T-helper 2 cell treated with Interferon-gamma antibody and Interleukin-4, amounts not matched to agents 5 μg/mL and 100 μg/mL, for 36 hours (primary cell): ENCODE results near the gene NEU4.
A peak's percentile ranks its signal among the peaks of the same experiment; 100 is the strongest.
"Not testable (repeated sequence)": the region's sequence is repeated elsewhere in the genome, so short reads cannot be mapped to it uniquely, and the experiment has no call there.

ENCODE experiments used
- DNase-seq: peaks from one replicate; pipeline ENCODE4 v3.0.0; 2021; ENCODE audit warnings: low spot score
- H3K27ac Mint-ChIP-seq: one replicate; pipeline ENCODE4 v1.8.0; 2021; ENCODE audit warnings: mild to moderate bottlenecking, mixed read lengths
- H3K27me3 Mint-ChIP-seq: one replicate; pipeline ENCODE4 v1.8.0; 2021; ENCODE audit warnings: low read depth, mixed read lengths
- H3K36me3 Mint-ChIP-seq: one replicate; pipeline ENCODE4 v1.8.0; 2021; ENCODE audit warnings: low read depth, mixed read lengths
- H3K4me1 Mint-ChIP-seq: one replicate; pipeline ENCODE4 v1.8.0; 2021; ENCODE audit warnings: low read depth, mixed read lengths
- H3K4me3 Mint-ChIP-seq: one replicate; pipeline ENCODE4 v1.8.0; 2022; ENCODE audit warnings: mild to moderate bottlenecking, moderate library complexity, mixed read lengths
- H3K9me3 Mint-ChIP-seq: one replicate; pipeline ENCODE4 v1.8.0; 2021; ENCODE audit warnings: mixed read lengths

The NEU4 gene

GRCh38 chr2:241788135-241788534 lies 20.9 kb upstream of the NEU4 start:
- Mint-ChIP-seq H3K27ac (no peak overlapping the region), H3K9me3 (peaks cover 54% of the 10 kb centered on the region), H3K36me3 (no peaks in the 10 kb centered on the region), H3K4me3 (no peak overlapping the region), H3K27me3 (no peaks in the 10 kb centered on the region), H3K4me1 (peaks cover 1% of the 10 kb centered on the region)
- DNase-seq = no peak

GRCh38 chr2:241788572-241788971 lies 20.4 kb upstream of the NEU4 start:
- peaks cover 56% of the 10 kb centered on the region for H3K9me3 Mint-ChIP-seq
- no peaks in the 10 kb centered on the region for H3K27me3 Mint-ChIP-seq
- H3K4me3 Mint-ChIP-seq = no peak overlapping the region
- peaks cover 1% of the 10 kb centered on the region for H3K4me1 Mint-ChIP-seq
- DNase-seq = peak; percentile 50
- no peaks in the 10 kb centered on the region for H3K36me3 Mint-ChIP-seq
- H3K27ac Mint-ChIP-seq = no peak overlapping the region

GRCh38 chr2:241791385-241791784 lies 17.6 kb upstream of the NEU4 start:
- H3K4me1 Mint-ChIP-seq, H3K36me3 Mint-ChIP-seq, DNase-seq, H3K27ac Mint-ChIP-seq, H3K27me3 Mint-ChIP-seq, H3K4me3 Mint-ChIP-seq: not testable (repeated sequence)
- peaks cover 50% of the 10 kb centered on the region for H3K9me3 Mint-ChIP-seq

- H3K4me3 Mint-ChIP-seq = no peak overlapping the region
- no peak overlapping the region for H3K27ac Mint-ChIP-seq
- no peaks in the 10 kb centered on the region for H3K27me3 Mint-ChIP-seq
- H3K36me3 Mint-ChIP-seq = no peaks in the 10 kb centered on the region
- H3K9me3 Mint-ChIP-seq = peaks cover 37% of the 10 kb centered on the region
- DNase-seq = no peak
- H3K4me1 Mint-ChIP-seq = peaks cover 1% of the 10 kb centered on the region
These were observed 15.6 kb upstream of the NEU4 start for GRCh38 chr2:241793385-241793784.

- Mint-ChIP-seq H3K4me3 (no peak overlapping the region), H3K27me3 (no peaks in the 10 kb centered on the region), H3K4me1 (no peaks in the 10 kb centered on the region), H3K9me3 (peaks cover 27% of the 10 kb centered on the region), H3K27ac (no peak overlapping the region), H3K36me3 (no peaks in the 10 kb centered on the region)
- DNase-seq = peak; percentile 0
These were observed 14.7 kb upstream of the NEU4 start for GRCh38 chr2:241794250-241794823.

- Mint-ChIP-seq H3K9me3 (peaks cover 21% of the 10 kb centered on the region), H3K36me3 (no peaks in the 10 kb centered on the region), H3K4me3 (no peak overlapping the region), H3K27me3 (no peaks in the 10 kb centered on the region), H3K27ac (no peak overlapping the region), H3K4me1 (no peaks in the 10 kb centered on the region)
- DNase-seq = peak; percentile 3
These were observed 13.7 kb upstream of the NEU4 start for GRCh38 chr2:241795021-241795999.

- no peaks in the 10 kb centered on the region for H3K27me3 Mint-ChIP-seq
- H3K36me3 Mint-ChIP-seq = no peaks in the 10 kb centered on the region
- H3K27ac Mint-ChIP-seq = no peak overlapping the region
- DNase-seq = no peak
- peaks cover 12% of the 10 kb centered on the region for H3K9me3 Mint-ChIP-seq
- no peaks in the 10 kb centered on the region for H3K4me1 Mint-ChIP-seq
- no peak overlapping the region for H3K4me3 Mint-ChIP-seq
These were observed 12.8 kb upstream of the NEU4 start for GRCh38 chr2:241796209-241796608.

- Mint-ChIP-seq H3K4me3 (no peak overlapping the region), H3K27me3 (no peaks in the 10 kb centered on the region), H3K27ac (no peak overlapping the region), H3K4me1 (no peaks in the 10 kb centered on the region), H3K36me3 (no peaks in the 10 kb centered on the region), H3K9me3 (peaks cover 12% of the 10 kb centered on the region)
- peak; percentile 1 for DNase-seq
These were observed 12.3 kb upstream of the NEU4 start for GRCh38 chr2:241796610-241797138.

- H3K27me3 Mint-ChIP-seq = no peaks in the 10 kb centered on the region
- no peak overlapping the region for H3K27ac Mint-ChIP-seq
- peak; percentile 3 for DNase-seq
- H3K4me1 Mint-ChIP-seq = no peaks in the 10 kb centered on the region
- H3K4me3 Mint-ChIP-seq = no peak overlapping the region
- H3K9me3 Mint-ChIP-seq = peaks cover 8% of the 10 kb centered on the region
- no peaks in the 10 kb centered on the region for H3K36me3 Mint-ChIP-seq
These were observed 11.4 kb upstream of the NEU4 start for GRCh38 chr2:241797441-241798080.

- Mint-ChIP-seq H3K27me3 (no peaks in the 10 kb centered on the region), H3K4me3 (no peak overlapping the region), H3K27ac (no peak overlapping the region), H3K4me1 (no peaks in the 10 kb centered on the region), H3K9me3 (peaks cover 5% of the 10 kb centered on the region), H3K36me3 (no peaks in the 10 kb centered on the region)
- peak; percentile 3 for DNase-seq
These were observed 10.8 kb upstream of the NEU4 start for GRCh38 chr2:241798081-241798630.

GRCh38 chr2:241798631-241799521 lies 10.1 kb upstream of the NEU4 start:
- H3K36me3 Mint-ChIP-seq = no peaks in the 10 kb centered on the region
- H3K4me3 Mint-ChIP-seq = no peak overlapping the region
- H3K4me1 Mint-ChIP-seq = no peaks in the 10 kb centered on the region
- no peak overlapping the region for H3K27ac Mint-ChIP-seq
- no peak for DNase-seq
- no peaks in the 10 kb centered on the region for H3K27me3 Mint-ChIP-seq
- H3K9me3 Mint-ChIP-seq = no peaks in the 10 kb centered on the region

GRCh38 chr2:241799522-241800197 lies 9.3 kb upstream of the NEU4 start:
- Mint-ChIP-seq H3K27ac (no peak overlapping the region), H3K9me3 (no peaks in the 10 kb centered on the region), H3K36me3 (no peaks in the 10 kb centered on the region), H3K4me3 (no peak overlapping the region), H3K4me1 (peaks cover 1% of the 10 kb centered on the region), H3K27me3 (no peaks in the 10 kb centered on the region)
- DNase-seq = no peak
